HG03097 (cell line): Measurements from ENCODE around the gene LCE3D.
"Not testable (repeated sequence)": the region's sequence is repeated elsewhere in the genome, so short reads cannot be mapped to it uniquely, and the experiment has no call there.

ENCODE experiments used
- ATAC-seq: cut with Tn5 transposase; IDR thresholded peaks from one replicate; pipeline ENCODE4 v1.9.1; 2021; ENCODE audit not compliant: unreplicated experiment, low FRiP score

The LCE3D gene, protein sequence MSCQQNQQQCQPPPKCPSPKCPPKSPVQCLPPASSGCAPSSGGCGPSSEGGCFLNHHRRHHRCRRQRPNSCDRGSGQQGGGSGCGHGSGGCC

DNA sequence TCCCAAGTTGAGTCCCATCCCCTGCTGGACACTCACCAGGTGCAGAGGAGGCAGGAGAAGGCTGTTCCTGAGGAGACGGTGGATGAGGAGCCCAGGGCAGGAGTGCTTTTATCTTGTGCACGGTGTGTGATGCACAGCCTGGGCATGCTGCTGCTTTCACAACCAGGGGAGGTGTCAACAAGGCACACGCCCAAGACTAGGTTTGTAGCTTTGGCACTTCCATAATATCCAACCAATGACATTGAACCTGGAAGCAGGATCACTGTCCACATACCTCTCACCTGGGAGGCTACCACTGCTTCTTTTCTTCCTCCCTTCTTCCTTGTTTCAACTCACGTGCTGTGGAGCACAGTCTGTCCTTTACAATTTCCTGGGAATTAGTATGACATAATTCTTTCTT lies at the start of gene LCE3D:
TSS of gene LCE3D (minus strand) at position 84 of the 400 bp plus-strand sequence. CDS start 580 bp downstream, outside the sequence.
- ATAC-seq = no peak

DNA sequence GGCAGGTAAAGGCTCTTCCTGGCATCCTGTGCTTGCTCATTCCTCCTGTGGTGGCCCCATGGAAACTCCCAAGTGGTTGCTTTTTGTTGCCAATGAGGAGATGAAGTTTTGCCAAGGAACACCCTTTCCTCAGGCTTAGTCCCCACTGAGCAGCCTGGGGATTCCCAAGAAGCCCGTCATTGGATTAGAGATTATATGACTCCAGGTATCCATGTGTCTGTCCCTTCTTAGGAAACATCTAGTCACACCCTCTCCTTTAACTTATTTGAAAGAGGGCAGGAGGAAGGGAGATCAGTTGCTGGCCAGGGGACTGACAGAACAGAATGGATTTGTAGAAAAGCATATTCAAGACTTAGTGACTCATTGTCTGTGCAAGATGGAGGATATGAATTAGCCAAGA lies 46.4 kb upstream of the LCE3D start:
- no peak for ATAC-seq

DNA sequence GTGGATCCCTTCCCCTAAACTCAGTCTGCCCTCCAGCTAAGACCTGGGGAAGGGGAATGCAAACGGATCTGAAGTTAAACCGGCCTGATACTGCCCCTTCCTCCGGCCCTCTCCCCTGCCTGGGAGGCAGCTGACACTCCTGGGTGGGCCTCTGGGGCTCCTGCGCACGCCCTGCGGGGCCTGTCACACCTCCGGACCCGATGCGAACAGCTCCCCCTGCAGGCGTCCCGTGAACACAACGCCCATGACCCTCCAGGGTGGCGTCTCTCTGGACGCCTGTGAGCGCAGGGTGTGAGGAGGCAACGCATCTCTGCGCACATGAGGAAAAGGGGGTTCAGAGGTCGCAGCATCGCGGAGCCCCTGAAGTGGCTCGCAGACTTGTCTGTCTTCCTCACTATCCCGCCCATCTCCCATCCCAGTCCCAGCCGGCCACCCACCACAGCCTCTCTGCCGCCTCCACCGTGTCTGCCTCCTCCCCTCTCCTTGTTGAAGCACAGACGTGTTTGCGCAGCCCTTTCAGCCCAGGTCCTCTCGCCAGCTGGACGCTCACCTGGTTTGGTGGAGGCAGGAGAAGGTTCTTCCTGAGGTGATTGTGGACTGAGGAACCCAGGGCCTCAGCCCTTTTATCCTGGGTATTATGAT lies 43.0 kb upstream of the LCE3D start:
- ATAC-seq = no peak

DNA sequence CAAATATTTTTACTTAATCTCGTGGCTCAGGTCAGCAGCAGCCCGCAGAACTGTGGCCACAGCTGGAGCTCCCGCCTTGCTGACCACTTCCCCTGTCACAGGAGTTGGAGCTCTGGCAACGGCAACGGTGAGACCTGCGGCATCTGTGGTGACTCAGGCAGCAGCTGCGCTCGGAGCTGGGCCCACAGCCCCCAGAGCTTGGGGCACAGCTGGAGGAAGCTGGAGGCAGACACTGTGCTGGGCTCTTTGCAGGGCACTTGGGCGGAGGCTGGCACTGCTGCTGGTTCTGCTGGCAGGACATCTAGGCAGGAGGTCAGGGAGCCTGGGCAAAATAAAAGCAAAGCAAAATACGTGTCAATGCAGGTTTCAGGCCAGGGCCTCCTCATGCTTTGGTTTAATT lies 42.5 kb upstream of the LCE3D start, which contains the start of gene LCE3A:
TSS of gene LCE3A (minus strand) at position 301 of the 400 bp plus-strand sequence. CDS start at position 301, 0 bp downstream.
- ATAC-seq = peak; percentile 59

DNA sequence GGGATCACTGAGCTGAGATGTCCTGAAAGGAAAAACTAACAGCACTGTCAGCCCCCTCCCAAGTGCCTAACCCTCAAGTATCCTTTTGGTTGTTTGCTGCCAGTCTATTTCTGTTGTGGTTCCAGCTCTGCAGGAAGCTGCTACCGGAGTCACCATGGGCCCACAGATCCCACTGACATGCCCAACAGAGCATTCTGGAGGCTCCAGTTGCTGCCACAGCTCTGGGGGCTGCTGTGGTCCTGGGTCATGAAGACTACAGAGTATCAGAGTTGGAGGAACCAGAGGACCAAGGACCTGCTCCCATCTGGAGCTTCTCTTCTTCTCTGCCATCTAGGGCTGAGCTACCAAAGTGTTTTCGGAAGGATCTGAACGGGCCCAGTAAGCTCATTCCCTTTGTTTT lies 41.7 kb upstream of the LCE3D start:
- no peak for ATAC-seq

DNA sequence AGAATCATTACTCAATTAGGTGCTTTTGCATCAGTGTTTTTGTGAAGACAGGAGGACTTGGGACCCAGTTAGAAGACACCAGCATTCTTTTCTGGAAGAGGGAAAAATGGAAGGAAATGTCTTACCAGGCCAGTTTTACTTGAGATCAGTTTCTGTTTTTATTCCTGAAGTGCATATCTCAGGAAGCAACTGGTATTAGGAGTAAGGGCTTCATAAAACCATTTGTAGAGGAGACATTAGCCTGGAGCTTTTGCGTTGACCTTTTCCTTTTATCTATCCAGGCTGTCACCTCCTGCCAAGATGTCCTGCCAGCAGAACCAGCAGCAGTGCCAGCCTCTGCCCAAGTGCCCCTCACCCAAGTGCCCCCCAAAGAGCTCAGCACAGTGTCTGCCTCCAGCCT lies 33.2 kb upstream of the LCE3D start, which contains the start of gene LCE3B:
TSS of gene LCE3B (plus strand) at position 301 of the 400 bp plus-strand sequence. CDS start at position 301, 0 bp downstream.
- no peak for ATAC-seq

DNA sequence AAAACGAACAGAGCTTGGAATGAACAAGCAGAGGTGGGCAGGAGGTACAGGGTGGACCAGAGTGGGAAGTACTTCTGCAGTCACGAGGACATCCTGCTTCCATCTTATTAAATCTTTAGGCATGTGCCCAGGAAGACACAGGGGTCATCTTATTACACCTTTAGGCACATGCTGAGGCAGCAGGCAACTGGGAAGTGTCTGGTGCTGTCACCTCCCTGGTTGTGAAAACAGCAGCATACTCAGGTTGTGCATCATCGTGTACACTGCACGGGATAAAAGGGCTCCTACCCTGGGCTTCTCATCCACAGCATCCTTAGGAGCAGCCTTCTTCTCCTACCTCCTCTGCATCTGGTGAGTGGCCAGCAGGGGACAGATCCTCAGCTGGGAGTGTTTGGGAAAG lies 19.6 kb upstream of the LCE3D start, which contains the start of gene LCE3C:
TSS of gene LCE3C (plus strand) at position 301 of the 400 bp plus-strand sequence. CDS start 498 bp downstream, outside the sequence.
- no peak for ATAC-seq

DNA sequence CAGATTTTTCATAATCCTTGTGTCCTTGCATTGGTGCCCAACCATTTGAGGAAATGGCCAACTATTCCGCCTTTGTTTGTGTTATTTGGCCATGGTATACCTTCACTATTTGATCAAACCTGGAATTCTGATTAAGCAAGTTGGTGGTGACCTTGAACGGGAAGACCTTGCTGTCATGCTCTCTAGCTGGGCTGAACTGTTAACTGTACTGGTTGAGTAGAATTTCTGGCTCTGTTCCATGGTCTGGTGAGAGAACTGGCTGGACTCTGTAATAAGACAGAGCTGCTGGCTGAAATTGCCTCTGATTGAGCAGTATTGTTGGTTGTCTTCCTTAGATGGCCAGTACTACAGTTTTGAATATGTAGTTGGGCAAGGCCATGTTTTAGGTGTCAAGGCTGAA lies 16.7 kb upstream of the LCE3D start:
- no peak for ATAC-seq

DNA sequence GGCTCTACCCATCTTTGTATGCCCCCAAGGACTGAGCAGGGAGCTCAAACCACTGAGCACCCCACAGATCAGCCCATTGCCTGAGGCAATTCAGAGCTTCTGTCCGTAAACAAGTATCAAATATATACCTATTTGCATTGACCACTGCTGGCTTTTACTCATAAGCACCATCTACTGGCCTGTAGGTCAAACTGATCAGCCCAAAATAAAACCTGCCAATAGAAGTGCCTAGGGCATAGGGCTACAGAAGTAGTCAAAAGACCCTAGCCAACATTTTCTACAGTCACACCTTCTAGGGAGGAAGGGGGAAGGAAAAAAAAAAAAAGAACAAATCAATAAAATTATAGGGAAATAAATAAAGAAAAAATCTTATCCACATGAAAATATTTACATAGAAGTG lies 5.3 kb upstream of the LCE3D start:
- no peak for ATAC-seq

DNA sequence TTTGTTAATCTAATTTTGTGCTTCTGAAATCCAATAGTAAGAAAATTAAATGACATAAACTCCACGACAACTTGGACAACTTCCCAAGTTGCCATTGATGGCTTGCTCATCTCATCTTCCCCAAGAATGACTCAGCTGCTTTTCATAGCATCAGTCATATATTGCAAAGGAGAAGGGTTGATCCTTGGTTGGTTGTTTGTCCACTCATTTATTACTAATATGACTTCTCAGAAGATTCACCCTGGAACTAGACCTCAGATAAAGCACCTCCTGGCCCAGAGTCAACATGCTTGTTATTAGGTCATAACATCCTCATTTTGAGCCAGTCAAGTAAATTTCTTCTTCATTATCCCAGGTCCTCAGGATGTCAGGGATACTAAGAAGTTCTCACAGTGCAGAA lies 2.3 kb upstream of the LCE3D start:
- ATAC-seq = no peak

DNA sequence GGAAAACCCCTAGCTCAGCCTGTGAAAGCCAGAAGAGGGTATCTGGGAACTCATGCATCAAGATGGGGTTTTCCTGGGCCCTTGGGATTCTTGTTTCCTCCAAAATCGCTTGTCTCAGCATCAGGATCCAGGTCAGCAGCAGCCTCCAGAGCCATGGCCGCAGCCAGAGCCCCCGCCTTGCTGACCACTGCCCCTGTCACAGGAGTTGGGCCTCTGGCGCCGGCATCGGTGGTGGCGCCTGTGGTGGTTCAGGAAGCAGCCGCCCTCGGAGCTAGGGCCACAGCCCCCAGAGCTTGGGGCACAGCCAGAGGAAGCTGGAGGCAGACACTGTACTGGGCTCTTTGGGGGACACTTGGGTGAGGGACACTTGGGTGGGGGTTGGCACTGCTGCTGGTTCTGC lies 790 bp downstream of the LCE3D start:
- ATAC-seq = not testable (repeated sequence)

DNA sequence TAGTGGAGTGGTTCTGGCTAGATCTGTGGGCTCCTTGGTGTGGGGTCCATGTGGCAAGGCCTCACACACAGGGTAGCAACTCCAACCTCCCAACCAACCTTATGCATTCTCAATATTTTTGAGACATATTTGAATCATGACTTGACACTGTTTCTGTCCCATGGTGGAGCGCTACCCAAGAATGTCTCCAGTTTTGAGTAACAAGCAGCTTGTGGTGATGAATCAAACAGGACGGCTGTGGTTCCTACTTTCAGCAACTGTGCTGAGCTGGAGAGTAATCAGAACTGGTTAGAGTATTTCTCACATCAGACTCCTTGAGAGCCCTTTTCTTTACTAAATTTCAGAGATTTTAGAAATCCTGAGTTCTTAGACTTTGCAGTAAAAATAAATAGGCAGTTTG lies 3.1 kb downstream of the LCE3D start:
- ATAC-seq = no peak

DNA sequence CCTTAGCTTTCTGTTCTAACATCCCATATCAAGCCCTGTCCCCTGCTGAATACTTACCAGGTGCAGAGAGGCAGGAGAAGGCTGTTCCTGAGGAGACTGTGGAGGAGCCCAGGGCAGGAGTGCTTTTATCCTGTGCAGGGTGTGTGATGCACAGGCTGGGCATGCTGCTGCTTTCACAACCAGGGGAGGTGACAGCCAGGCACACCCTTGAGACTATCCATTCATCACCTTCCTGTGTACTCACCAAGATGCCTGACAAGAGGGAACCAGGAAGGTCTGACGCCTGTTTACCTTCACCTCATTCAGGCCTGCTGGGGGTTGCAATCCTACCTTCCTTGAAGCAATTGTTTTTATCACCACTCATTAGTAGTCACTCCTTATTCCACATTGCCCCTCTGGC lies 13.6 kb downstream of the LCE3D start, which contains the start of gene LCE3E:
TSS of gene LCE3E (minus strand) at position 100 of the 400 bp plus-strand sequence. CDS start 572 bp downstream, outside the sequence.
- ATAC-seq = no peak

DNA sequence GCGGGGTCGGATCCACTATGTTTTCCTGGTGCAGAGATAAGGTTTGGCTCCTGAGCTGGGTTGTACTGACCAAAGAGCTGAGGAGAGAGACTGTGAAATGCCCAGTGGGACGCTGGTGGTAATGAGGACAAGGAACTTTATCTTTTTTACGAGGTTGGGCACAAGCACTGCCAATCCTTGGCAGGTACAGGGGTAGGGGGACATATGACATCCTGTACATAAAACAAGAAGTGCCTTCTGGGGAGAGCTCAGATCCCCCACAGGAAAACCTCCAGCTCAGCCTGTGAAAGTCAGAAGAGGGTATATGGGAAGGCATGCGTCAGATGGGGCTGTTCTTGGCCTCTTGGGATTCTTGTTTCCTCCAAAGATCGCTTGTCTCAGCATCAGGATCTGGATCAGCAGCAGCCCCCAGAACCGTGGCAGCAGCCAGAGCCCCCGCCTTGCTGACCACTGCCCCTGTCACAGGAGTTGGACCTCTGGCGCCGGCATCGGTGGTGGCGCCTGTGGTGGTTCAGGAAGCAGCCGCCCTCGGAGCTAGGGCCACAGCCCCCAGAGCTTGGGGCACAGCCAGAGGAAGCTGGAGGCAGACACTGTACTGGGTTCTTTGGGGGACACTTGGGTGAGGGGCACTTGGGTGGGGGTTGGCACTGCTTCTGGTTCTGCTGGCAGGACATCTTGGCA lies 14.6 kb downstream of the LCE3D start:
- no peak for ATAC-seq

DNA sequence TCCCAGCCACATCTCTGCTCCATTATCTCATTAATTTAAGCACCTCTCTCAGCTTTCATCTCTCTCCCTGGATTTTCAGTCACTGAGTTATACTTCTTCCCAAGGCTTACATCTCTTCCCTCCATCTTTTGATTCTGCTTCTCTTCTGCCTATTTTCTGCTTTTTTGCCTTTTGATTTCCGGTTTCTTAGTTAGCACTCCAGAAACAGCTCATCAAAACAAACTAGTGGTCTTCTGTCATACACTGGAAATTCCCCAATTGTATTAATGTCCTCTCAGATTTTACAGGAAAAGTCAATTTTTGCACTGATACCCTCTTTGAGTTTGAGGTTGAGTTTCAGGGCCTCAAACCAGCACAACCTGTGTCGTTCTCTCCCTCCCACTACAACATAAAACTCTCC lies 15.2 kb downstream of the LCE3D start:
- no peak for ATAC-seq

DNA sequence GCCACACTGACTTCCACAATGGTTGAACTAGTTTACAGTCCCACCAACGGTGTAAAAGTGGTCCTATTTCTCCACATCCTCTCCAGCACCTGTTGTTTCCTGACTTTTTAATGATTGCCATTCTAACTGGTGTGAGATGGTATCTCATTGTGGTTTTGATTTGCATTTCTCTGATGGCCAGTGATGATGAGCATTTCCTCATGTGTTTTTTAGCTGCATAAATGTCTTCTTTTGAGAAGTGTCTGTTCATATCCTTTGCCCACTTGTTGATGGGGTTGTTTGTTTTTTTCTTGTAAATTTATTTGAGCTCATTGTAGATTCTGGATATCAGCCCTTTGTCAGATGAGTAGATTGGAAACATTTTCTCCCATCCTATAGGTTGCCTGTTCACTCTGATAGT lies 32.0 kb downstream of the LCE3D start:
- ATAC-seq = not testable (repeated sequence)

DNA sequence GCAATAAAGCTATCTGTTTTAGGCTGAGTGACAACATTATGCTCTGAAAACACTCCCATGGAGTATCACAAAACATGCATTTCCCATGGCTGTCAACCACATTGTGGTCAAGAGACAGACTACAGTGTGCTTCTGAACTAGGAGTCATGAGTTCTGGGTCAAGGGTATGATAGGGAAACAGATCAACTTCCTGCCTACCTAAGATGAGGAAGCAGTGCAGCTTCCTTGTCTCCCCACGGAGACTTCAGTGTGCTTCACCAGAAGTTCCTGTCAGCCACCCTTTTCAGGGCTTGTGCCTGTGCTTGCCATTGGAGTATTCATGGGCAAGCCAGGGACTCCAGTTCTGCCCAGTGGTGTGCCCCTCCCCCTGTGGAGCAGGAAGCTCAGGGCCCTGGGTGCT lies 33.6 kb downstream of the LCE3D start:
- no peak for ATAC-seq

DNA sequence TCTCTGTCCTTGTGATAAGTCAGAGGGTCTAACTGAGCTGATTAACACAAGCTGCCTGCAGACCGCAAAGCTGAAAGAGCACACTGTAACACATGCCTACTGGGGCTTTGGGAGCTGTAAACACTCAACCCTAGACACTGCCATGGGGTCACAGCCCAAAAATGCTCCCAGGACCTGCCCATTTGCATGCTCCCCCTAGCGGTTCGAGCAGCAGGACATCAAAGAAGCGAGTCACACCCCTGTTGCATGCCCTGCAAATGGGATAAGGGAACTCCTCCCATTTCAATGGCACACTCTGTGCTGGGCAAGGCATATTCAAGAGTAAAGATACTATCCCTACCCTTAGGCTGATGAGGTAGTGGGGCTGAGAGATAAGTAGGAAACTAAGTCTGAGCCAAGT lies 36.5 kb downstream of the LCE3D start:
- ATAC-seq = no peak

DNA sequence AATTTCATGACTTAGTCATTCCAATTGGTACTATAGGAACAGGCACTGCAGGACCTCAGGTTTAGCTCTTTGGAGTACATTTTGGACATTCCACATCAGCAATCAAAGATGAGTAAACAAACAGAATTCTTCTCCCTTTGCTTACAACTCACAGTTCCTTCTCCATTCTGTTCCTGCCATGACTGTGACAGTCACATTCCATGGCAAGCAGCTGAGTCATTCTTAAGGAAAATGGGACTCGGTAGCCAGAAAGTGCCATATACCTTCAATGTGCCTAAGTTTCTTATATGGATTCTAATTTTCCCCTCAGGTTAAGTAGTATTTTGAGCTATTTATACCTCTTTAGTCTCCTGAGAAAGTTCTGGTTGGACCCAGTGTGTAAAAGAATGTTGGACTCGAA lies 40.4 kb downstream of the LCE3D start:
- no peak for ATAC-seq

DNA sequence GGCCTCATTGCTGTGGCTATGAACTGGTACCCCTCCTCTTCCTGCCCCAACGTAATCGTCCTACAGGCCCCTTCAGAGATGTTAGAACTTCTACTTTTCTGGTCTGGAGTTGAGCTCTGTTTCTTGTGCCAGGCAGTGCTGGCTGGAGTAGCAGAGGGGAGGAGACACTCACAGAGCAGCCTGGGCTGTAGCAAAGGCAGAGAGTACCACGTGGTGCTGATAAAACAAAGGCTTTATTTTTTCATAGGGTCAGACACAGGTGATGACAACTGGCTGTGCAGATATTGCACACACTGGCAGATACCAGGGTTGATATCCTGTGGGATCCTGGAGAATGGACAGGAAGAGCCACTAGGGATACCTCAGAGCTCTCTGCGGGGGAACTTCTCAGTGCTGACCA lies 42.8 kb downstream of the LCE3D start:
- no peak for ATAC-seq

DNA sequence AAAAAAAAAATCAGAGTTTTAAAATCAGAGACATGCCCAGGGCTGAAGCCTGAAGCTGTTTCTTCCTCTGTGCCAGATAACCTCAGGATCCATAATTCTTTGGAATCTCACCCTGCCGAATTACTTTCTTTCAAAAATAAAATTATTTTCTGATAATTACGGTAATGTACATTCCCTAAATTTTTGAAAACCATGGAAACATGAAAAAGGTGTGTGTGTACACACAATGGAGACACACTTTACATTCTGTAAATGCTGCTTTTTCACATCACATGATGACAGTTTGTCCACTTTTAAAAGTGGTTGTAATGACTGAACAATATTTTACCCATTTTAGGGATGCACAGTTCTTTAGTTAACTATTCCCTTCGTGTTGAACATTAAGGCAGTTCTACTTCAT lies 44.5 kb downstream of the LCE3D start:
- ATAC-seq = no peak
